ENCODE measurements around the gene GJD3. TPM values are rescaled to one million over a fixed set of nuclear protein-coding genes. Genes with fewer than 3 reads are reported as not detected.

Gene GJD3
- total and polyA plus RNA-seq, 2 donors (not counting 3 experiments of a cell fraction or from before 2014, with no cell fraction given): 0.10 to 0.40 TPM

- H3K79me2 ChIP-seq (ENCODE audit: control insufficient read depth, insufficient read depth, low read length): no peaks in the 10 kb centered on the region
- H2AFZ ChIP-seq (ENCODE audit: low read depth, low read length): no peak overlapping the region
- H3K4me1 ChIP-seq (ENCODE audit: control insufficient read depth, extremely low read depth, insufficient read depth, low read length): no peaks in the 10 kb centered on the region
- H3K9ac ChIP-seq (replicated peaks; ENCODE audit: extremely low read depth, insufficient read depth, low read length): no peak overlapping the region
- no TSS peak for BruUV-seq (replicated peaks)
- ChIA-PET POLR2A (no interaction called here), CTCF (interaction anchor here (1.0 to 1.1 kb wide), 2 partner anchors 11 to 159 kb away, joined by 3 to 5 read pairs; no protein-coding TSS in a partner anchor)
- H4K20me1 ChIP-seq (replicated peaks; ENCODE audit: control insufficient read depth, extremely low read depth, insufficient read depth, low read length): no peaks in the 10 kb centered on the region
- no peak for DNase-seq (ENCODE audit: low read depth, low spot score)
- dilution Hi-C loops (cut with MboI; ENCODE audit: extremely low pct_ligation_motif_present, low sequenced_read_pairs): no loop called here
- no peaks in the 10 kb centered on the region for H3K9me1 ChIP-seq (replicated peaks; ENCODE audit: control insufficient read depth, extremely low read depth, insufficient read depth, low read length)
- TF ChIP-seq EZH2 (IDR thresholded peaks at IDR 0.05; ENCODE audit: borderline replicate concordance, low read depth, low read length, severe bottlenecking) (no peak), FOS (IDR thresholded peaks at IDR 0.05; ENCODE audit: borderline replicate concordance, insufficient read depth, low read length) (no peak), MAX (IDR thresholded peaks at IDR 0.05; ENCODE audit: insufficient read depth, insufficient read length) (no peak), POLR2AphosphoS5 (IDR thresholded peaks at IDR 0.05; ENCODE audit: insufficient read depth, low read depth, low read length) (no peak), JUN (IDR thresholded peaks at IDR 0.05; ENCODE audit: borderline replicate concordance, insufficient read depth, insufficient read length, low read depth) (no peak), CTCF (IDR thresholded peaks at IDR 0.05; ENCODE audit: extremely low read depth in 1 of 2, insufficient read depth in 1 of 2, low read depth in 1 of 2, low read length in 2 of 2) (no peak), POLR2A (IDR thresholded peaks at IDR 0.05; ENCODE audit: low read depth, low read length) (no peak), GATA2 (IDR thresholded peaks at IDR 0.05; ENCODE audit: insufficient read depth, insufficient read length, low read depth, low read length) (no peak), MYC (IDR thresholded peaks at IDR 0.05; ENCODE audit: low read depth, low read length) (no peak)
- no peak for FAIRE-seq
- no peak overlapping the region for H3K4me2 ChIP-seq (ENCODE audit: insufficient read depth, low read length)
- no peaks in the 10 kb centered on the region for H3K36me3 ChIP-seq (ENCODE audit: control insufficient read depth in 2 of 2, extremely low read depth in 1 of 2, insufficient read depth in 2 of 2, low read length in 2 of 2)
- H3K27me3 ChIP-seq (ENCODE audit: control insufficient read depth in 2 of 2, insufficient read depth in 2 of 2, low read length in 2 of 2): no peaks in the 10 kb centered on the region
- H3K4me3 ChIP-seq (replicated peaks in 1 of 3; ENCODE audit: insufficient read depth in 1 of 3, low read depth in 1 of 3, low read length in 3 of 3): no peak overlapping the region
- intact Hi-C loops (cut with micrococcal nuclease): no loop called here
- H3K27ac ChIP-seq (ENCODE audit: insufficient read depth, low read depth, low read length): no peak overlapping the region
- no peaks in the 10 kb centered on the region for H3K9me3 ChIP-seq (replicated peaks; ENCODE audit: control insufficient read depth, insufficient read depth, low read length)
Observed at GRCh38 chr17:40373999-40374398, 9.5 kb upstream of the GJD3 start.

All from endothelial cell of umbilical vein (primary cell).